Hematopoietic multipotent progenitor cell treated with erythropoietin and hydrocortisone succinate and interleukin-3 and kit ligand, for 4 days (in vitro differentiated cells): ENCODE results near the gene GABBR2.
A peak's percentile ranks its signal among the peaks of the same experiment; 100 is the strongest.

Source experiments
- DNase-seq: peaks from one replicate; pipeline ENCODE4 v3.0.0-alpha.2; 2015

Gene GABBR2

GRCh38 chr9:98567540-98568233 is 141.0 kb downstream of the GABBR2 start:
- DNase-seq, result no peak

DNA sequence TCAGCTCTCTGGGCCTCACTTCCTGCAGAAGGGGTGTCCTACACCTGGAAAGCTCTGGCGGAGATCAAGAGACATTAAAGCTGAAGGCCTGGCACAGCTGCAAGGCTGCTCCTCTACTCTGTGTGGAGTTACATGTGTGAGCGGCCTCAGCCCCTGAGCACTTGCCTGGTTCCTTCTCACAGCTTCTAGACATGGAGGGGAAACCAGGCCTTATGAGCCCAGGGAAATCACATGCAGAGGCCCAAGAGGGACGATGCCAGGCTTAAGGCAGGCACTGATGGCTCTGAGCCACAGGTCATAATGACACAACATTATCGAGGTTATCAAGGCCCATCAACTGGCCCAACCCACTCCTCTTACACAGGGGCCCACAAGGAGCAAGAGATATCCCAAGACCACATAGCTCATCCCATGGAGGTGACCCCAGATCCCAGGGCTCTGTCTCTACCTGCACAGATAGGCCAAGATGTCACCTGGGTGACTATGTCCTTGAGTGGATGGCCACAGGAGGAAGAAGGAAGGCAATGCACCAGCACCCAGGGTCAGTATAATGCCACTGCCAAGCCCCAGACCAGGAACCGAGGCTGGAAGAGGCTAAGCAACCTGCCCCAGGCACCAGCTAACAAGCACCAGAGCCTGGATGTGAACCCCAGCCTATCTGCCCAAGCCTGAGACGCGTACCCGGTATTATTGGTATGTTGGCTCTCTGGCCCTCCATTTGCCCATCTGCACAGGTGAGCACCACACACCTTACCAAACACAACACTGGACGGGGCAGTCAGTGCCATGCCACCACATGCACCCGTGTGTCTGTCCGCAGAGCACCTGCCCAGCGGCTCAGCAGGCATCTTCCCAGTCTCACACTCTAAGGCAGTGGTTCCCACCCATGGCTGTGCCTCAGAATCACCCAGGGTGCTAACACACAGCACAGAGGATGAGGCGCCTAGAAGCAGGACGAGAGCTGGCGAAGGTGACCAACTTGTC is 143.3 kb downstream of the GABBR2 start:
- no peak for DNase-seq

DNA sequence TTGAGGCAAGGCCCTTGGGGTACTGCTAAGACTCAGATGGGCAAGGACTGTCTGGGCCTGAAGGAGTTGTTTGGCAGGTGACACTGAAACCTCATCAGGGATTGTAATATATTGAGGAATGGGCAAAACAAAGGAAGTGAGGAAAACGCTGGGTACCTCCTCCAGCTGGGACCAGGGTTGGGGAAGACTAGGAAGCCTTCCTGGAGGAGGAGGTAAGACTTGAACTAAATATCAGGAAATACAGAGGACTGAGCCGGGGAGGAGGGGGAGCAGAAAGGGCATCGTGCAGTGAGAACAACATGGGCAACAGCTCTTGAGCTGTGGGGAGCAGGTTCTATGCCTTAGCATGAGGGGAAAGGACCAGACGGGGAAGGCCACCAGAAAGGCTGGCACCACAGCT is 144.0 kb downstream of the GABBR2 start:
- DNase-seq, result no peak

DNA sequence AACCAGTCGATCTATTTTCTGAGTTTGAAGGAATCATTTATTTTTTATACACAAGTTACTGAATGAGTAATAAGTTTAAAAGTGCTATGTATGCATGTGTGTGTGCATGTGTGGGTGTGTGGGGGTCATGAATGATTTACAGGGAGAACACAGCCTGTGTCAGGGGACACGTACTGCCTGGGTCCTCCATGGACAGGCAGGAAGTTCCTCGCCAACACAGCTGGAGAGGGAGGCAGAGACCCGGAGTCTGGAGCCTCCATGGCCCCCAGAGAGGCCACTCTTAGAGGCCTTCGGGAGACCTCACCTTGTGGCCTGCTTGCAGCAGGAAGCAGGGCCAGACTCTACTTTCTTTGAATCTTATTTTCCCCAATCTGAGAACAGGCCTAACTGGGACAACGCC is 144.7 kb downstream of the GABBR2 start:
- DNase-seq, result no peak

- DNase-seq, result no peak
Measured at GRCh38 chr9:98563212-98563907, 145.4 kb downstream of the GABBR2 start.

GRCh38 chr9:98559561-98559960 is 149.2 kb downstream of the GABBR2 start:
- no peak for DNase-seq

GRCh38 chr9:98558575-98558974 is 150.2 kb downstream of the GABBR2 start:
- DNase-seq, result no peak

DNA sequence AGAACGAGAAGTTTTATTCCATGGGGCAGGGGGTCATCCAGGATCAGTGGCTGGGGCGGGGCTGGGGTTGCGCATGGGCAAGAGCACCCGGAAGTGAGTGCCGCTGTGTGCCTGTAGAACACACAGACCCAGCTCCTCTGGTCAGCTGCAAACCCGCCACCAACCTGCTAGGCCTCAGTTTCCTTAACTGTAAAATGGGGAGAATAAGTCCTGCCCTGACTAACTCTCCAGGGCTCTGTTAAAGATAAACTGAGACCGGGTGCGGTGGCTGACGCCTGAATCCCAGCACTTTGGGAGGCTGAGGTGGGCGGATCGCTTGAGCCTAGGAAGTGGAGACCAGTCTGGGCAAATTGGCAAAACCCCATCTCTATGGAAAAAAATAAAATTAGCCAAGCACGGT is 152.2 kb downstream of the GABBR2 start:
- no peak for DNase-seq

GRCh38 chr9:98555651-98556465 is 152.9 kb downstream of the GABBR2 start:
- DNase-seq, result no peak

- DNase-seq, result no peak
Measured at GRCh38 chr9:98554752-98555151, 154.0 kb downstream of the GABBR2 start.

GRCh38 chr9:98552331-98552730 is 156.4 kb downstream of the GABBR2 start:
- DNase-seq, result no peak

DNA sequence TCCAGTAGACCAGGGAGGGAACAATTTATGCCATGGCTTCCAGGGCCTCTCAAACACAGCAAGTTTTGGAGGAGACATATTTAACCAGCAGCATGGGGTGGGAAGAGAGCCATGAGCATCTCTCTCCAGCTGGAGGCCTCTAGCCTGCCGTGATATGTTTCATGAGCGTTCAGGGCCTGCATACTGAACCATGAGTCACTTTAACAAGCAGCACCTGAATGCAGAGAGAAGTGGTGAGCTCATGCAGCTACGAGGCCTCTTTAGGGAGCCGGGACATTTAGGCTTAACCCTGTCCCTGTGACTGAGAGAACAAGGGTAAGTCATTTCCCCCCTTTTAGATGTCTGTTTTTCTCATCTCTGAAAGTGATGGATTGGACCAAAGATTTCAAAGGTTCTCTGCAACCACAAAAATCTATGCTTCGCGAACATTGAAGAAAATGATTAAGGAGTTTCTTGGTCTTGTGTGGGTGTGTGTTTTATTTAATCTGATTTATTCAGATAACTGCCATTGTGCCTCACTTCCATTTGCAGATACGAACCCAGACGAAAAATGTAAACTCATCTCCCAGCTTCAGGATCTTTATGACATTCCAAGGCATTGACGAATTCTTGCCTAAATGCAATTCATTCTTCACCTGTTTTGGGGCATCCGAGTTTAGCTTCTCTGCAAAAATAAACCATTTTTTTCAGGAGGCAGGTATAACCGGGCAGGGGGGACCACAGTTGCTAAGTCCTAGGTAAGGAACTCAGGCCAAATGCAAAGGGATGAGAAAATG is 157.0 kb downstream of the GABBR2 start:
- DNase-seq, result no peak

DNA sequence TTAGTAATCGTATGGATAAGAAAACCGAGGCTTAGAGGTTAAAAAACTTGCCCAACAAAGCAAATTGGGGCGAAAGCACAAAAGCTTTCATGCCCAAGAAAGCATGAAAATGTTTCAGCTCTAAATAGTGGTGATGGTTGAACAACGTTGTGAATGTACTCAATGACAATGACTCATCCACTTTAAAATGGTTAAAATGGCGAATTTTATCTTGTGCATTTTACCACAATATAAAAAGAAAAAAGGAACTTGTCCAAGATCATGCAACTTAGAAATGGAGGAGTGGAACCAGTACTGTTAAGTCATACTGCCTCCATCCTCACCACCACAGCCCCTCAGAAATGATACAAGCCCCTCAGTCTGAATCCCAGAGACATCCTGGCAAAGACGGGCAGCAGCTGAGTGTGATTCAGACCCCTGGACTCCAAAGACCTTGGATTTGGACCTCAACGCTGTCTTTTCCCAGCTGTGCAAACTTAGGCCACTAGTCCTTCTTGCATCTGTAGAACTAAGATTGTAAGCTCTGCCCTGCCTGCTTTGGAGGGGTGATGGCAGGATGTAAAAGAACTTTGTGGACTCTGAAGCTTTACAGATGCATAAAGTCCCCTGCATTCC is 158.4 kb downstream of the GABBR2 start:
- peak; percentile 82 for DNase-seq

- DNase-seq, result no peak
Measured at GRCh38 chr9:98549401-98549800, 159.3 kb downstream of the GABBR2 start.

DNA sequence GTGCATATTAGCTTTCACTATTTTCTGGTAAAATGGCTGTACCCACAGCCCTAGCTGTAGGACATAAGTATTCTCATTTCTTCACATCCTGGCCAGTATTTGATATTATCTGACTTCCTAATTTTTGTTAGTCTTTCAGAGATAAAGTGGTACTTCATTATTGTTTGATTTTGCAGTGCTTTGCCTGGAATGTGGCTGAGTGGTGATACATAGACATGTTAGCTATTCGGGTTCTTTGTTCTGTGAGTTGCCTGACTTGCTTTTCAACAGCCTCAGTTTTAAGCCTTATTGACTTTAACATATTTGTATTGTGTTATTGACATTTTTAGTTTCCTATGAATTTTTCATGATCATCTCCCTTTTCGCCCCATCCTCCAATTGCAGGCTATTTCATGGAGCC is 161.1 kb downstream of the GABBR2 start:
- peak; percentile 20 for DNase-seq

DNA sequence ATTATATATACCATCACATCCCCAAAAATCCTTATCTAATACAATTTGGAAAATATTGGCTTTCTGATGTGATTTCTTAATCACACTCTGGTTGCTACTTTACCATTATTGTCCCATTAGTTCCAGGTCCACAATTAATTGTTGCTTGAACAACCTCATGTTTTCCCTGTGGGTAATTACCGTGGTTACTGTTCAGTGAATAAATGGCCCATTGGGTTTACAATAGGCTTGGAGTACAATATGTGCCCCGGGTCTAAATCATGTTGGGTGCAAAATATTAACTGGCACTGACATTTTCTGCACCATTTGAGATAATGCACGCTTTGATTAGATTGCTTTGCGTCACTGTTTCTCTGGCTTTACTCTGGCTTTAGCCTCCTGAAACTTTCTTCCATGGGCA is 163.7 kb downstream of the GABBR2 start:
- DNase-seq, result no peak

DNA sequence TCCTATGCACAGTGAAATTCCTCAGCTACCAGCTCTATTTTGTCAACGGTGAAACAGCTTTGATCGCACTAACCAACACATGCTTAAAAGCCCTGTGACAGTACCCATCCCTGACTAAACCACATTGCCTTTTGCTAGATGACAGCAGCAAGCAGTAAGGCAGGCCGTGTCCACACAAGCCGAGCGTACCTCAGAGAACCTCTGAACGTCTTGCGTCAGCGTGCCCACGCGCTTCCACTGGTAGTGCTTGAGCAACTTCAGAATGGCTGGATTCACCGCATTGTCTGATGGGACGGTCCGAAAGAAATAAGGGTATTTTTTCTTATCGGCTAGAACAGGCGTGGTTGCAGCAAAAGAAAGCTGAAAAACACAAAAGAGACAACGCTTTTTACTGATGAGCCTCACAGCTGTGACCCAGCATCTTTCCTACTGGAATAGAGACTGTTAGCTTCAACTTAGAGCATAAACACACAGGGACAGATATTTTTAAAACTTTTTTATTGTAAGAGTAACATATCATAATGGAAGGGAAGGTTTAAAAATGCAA is 167.0 kb downstream of the GABBR2 start:
- no peak for DNase-seq

GRCh38 chr9:98540476-98540875 is 168.3 kb downstream of the GABBR2 start:
- DNase-seq, result no peak

- DNase-seq, result no peak
Measured at GRCh38 chr9:98539954-98540353, 168.8 kb downstream of the GABBR2 start.

DNA sequence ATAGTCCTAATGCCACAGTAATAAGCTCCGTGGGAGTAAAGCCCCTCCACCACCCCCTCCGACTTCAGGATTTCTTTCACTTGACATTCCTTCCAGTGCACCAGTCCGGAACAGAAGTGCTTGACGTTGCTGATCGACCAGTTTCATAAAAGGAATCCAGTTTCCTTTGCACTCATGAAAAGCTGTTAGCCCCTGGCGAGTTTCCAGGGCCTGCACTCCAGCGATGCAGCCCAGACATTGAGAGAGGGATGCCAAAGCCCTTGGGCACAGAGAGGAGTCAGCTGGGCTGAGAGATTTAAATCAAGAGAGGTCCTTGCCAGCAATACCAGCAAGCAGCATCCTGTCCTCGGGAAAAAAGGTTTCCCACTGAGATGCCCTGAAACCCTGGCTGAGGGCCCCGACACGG is 170.1 kb downstream of the GABBR2 start:
- DNase-seq, result no peak

- peak; percentile 10 for DNase-seq
Measured at GRCh38 chr9:98538203-98538602, 170.5 kb downstream of the GABBR2 start.
